ENCODE data around the gene C19orf38. TPM values are rescaled to one million over a fixed set of nuclear protein-coding genes. Genes with fewer than 3 reads are reported as not detected.

Gene C19orf38
- total RNA-seq, 1 experiment from 2014 or later: not detected

- no peaks in the 10 kb centered on the region for H3K27me3 ChIP-seq (ENCODE audit: insufficient read depth, low read length)
- H3K23ac ChIP-seq (ENCODE audit: insufficient read length, low read depth, low read length): no peak overlapping the region
- H3K4me2 ChIP-seq (ENCODE audit: insufficient read depth, insufficient read length, low read length): no peak overlapping the region
- no peak overlapping the region for H4K5ac ChIP-seq (ENCODE audit: insufficient read length, low read depth, low read length)
- TF ChIP-seq CTCF (conservative IDR thresholded peaks at IDR 0.05): no peak
- Mint-ChIP-seq H3K4me3 (no peak overlapping the region), H3K9me3 (no peaks in the 10 kb centered on the region), H3K4me1 (no peaks in the 10 kb centered on the region), H3K36me3 (ENCODE audit: insufficient read depth in 1 of 3, low read depth in 3 of 3) (peaks cover 37 to 71% (median 57%) of the 10 kb centered on the region in 3 experiments), H3K27me3 (ENCODE audit: low read depth) (no peaks in the 10 kb centered on the region), H3K27ac (no peak overlapping the region)
- no peak overlapping the region for H3K18ac ChIP-seq (ENCODE audit: insufficient read length, low read depth, low read length)
- H2BK120ac ChIP-seq (ENCODE audit: low read depth, low read length, poor library complexity, severe bottlenecking): no peak overlapping the region
- H2BK12ac ChIP-seq (ENCODE audit: insufficient read length, low read depth, low read length): no peak overlapping the region
- H3T11ph ChIP-seq (ENCODE audit: low read length): no peak overlapping the region
- no peaks in the 10 kb centered on the region for H3K79me2 ChIP-seq (ENCODE audit: insufficient read depth, low read length)
- H3K9ac ChIP-seq (ENCODE audit: extremely low read depth, insufficient read length, low read length): no peak overlapping the region
- no peak overlapping the region for H3K27ac ChIP-seq (ENCODE audit: insufficient read length, low read depth, low read length)
- no peaks in the 10 kb centered on the region for H3K4me1 ChIP-seq (ENCODE audit: insufficient read depth, low read length)
- no peak overlapping the region for H4K91ac ChIP-seq (ENCODE audit: insufficient read length, low read depth, low read length)
- WGBS (ENCODE audit: extremely low coverage, insufficient read length, low lambda C conversion rate): no CpG with 5 or more reads among the region's 12 CpGs
- no peak for DNase-seq
- H3K23me2 ChIP-seq (ENCODE audit: insufficient read length, low read depth, low read length, poor library complexity, severe bottlenecking): no peaks in the 10 kb centered on the region
- no peak overlapping the region for H2AFZ ChIP-seq (ENCODE audit: low read length)
- H3K14ac ChIP-seq (ENCODE audit: insufficient read depth, low read length): no peak overlapping the region
- H3K4ac ChIP-seq (ENCODE audit: low read depth, low read length): no peak overlapping the region
- H3K9me3 ChIP-seq (ENCODE audit: control insufficient read depth, low read depth, low read length): no peaks in the 10 kb centered on the region
- no peak overlapping the region for H2BK15ac ChIP-seq (ENCODE audit: low read depth, low read length)
- H4K20me1 ChIP-seq (ENCODE audit: control insufficient read depth, insufficient read depth, insufficient read length): peaks cover 3% of the 10 kb centered on the region
- no peak overlapping the region for H3K56ac ChIP-seq (ENCODE audit: insufficient read length, low read depth, low read length)
- no peak overlapping the region for H2BK5ac ChIP-seq (ENCODE audit: insufficient read length, low read length)
- no peak overlapping the region for H4K8ac ChIP-seq (replicated peaks; ENCODE audit: insufficient read length, low read depth, low read length)
- no peak overlapping the region for H2AK5ac ChIP-seq (ENCODE audit: insufficient read length, low read length)
- H2BK20ac ChIP-seq (ENCODE audit: low read depth, low read length, poor library complexity, severe bottlenecking): no peak overlapping the region
- H3K79me1 ChIP-seq (ENCODE audit: insufficient read depth, low read depth, low read length, poor library complexity, severe bottlenecking): no peaks in the 10 kb centered on the region
Observed at GRCh38 chr19:10823690-10824089, 24.5 kb upstream of the C19orf38 start.
